Activated B cell treated with CpG ODN at 0.5 μM for 24 hours (primary cell): Measurements from ENCODE around the gene PSMC5. TPM values are rescaled to one million over a fixed set of nuclear protein-coding genes. Genes with fewer than 3 reads are reported as not detected.

Source experiments
- ATAC-seq: fragments of 200-7000 bp; cut with Tn5 transposase; one replicate; pipeline ENCODE4 v1.10.0; 2021; ENCODE audit warnings: low read depth, mild to moderate bottlenecking, moderate library complexity
- CTCF ChIA-PET: fragments of 350-600 bp; sonication (Branson Sonifier 250); formaldehyde crosslinking; loops from one replicate; lab custom pipeline; 2021; ENCODE audit warnings: antibody characterized with exemption; lab: Charles Lee
- POLR2A ChIA-PET: fragments of 350-600 bp; sonication (Branson Sonifier 250); formaldehyde crosslinking; loops from one replicate; lab custom pipeline; 2021; ENCODE audit warnings: antibody characterized with exemption; lab: Charles Lee
- DNase-seq: peaks from one replicate; pipeline ENCODE4 v3.0.0; 2022
- H3K27ac Mint-ChIP-seq: one replicate; pipeline ENCODE4 v1.8.0; 2020; ENCODE audit warnings: mixed read lengths
- H3K27me3 Mint-ChIP-seq: one replicate; pipeline ENCODE4 v1.8.0; 2021; ENCODE audit warnings: mixed read lengths
- H3K36me3 Mint-ChIP-seq: one replicate; pipeline ENCODE4 v1.8.0; 2021; ENCODE audit warnings: low read depth, mixed read lengths
- H3K4me1 Mint-ChIP-seq: one replicate; pipeline ENCODE4 v1.8.0; 2021; ENCODE audit warnings: mixed read lengths
- H3K4me3 Mint-ChIP-seq: one replicate; pipeline ENCODE4 v1.8.0; 2020; ENCODE audit warnings: mild to moderate bottlenecking, mixed read lengths
- H3K9me3 Mint-ChIP-seq: one replicate; pipeline ENCODE4 v1.8.0; 2020; ENCODE audit warnings: mixed read lengths
- CTCF ChIP-seq: fragments of 200-600 bp; IDR thresholded peaks from one replicate; pipeline ENCODE4 v1.8.0; 2022; ENCODE audit warnings: antibody characterized with exemption, mild to moderate bottlenecking
- intact Hi-C: fragments of 100-400 bp; cut with micrococcal nuclease; formaldehyde crosslinking; loops from one replicate; pipeline ENCODE4 v1.15.1; 2024
- total RNA-seq: library from RNA; stranded (reverse); gene quantifications from 2 replicates; pipeline ENCODE4 v1.2.3, GENCODE V29; 2022

The PSMC5 gene
- 157 TPM in 2 replicates for total RNA-seq

DNA sequence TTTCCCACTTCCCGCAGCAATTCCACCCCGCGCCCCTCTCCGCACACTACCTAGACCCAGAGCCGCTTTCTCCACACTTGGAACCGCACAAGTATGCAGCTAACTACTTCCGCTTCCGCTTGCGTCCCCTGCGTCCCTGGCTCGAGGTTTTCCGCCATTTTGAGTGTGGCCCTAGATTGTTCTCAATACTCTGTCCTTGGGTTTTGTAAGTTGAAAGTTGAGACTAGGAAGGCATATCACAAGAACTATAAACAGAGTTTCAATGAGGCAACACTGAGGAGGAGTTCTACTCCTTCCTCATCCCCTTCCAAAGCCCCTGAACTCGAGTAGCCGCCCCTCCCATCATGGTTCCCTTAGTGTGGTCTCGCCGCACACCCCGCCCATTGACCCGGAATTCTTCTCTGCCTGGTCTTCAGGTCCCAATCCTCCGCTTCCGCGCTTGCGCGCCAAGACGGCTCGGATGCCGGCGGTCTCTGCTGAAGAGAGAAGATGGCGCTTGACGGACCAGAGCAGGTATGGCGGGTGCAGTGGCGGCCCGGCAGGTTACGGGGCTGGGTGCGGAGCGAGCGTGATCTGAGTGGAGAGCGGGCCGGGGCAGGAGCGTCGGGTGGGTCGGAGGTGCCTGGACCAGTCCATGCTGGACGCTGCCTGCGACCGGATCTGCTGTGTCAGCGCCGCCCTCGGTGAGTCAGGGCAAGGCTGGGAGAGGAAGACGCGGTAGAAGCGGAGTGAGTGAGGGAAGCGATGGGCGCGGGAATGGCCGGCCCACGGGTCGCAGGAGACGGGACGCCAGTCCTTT is at the start of gene PSMC5, which contains the start of gene FTSJ3:
Gene PSMC5, plus strand, starts transcription at position 430 of the 799 bp plus-strand sequence. Its CDS starts 60 bp downstream, at position 490.
Gene FTSJ3, minus strand, starts transcription at position 662 of the 799 bp plus-strand sequence. CDS start 761 bp downstream, outside the sequence.
- intact Hi-C loops, result loop anchor here (1.0 to 2.0 kb wide), 9 partner anchors 8 to 680 kb away; partner anchors contain the start of genes CCDC47, CEP95, CYB561 and DDX5
- TF ChIP-seq CTCF, result no peak
- Mint-ChIP-seq H3K27me3 (no peaks in the 10 kb centered on the region), H3K9me3 (no peaks in the 10 kb centered on the region), H3K4me3 (peak within 1 kb of the TSS; percentile 98), H3K27ac (peak within 1 kb of the TSS; percentile 100), H3K36me3 (peaks cover 90% of the 10 kb centered on the region), H3K4me1 (peaks cover 75% of the 10 kb centered on the region)
- POLR2A ChIA-PET, result interaction anchor here (0.6 to 5.9 kb wide), 17 partner anchors 10 to 680 kb away, joined by 3 to 112 read pairs (median 4); partner anchors contain the start of genes CCDC47, CD79B, CEP95 and DDX42
- DNase-seq, result peak; percentile 90
- ATAC-seq, result peak; percentile 95
- CTCF ChIA-PET, result interaction anchor here (1.4 to 1.5 kb wide), 2 partner anchors 16 to 22 kb away, joined by 4 to 5 read pairs; partner anchors contain the start of gene SMARCD2

DNA sequence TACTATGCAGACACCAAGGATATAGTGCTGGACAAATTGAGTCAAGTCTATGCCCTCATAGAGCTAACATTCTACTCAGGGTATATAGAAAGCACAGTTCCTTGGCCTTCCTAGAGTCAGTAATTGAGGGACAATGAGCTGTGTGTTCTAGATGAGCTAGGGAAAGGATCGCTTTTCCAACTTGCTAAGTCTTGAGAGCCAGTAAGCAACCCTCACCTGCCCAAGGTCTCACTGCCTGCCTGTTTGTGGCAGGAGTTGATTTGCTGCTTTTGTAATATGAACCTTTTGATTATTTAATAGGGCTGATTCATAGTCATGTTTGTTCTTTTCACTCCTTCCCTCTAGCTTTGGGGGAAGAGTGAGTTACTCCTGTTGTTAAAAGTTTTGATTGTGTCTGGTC is 46.7 kb upstream of the PSMC5 start:
- H3K36me3 Mint-ChIP-seq, result peaks cover 73% of the 10 kb centered on the region
- ChIA-PET POLR2A (interaction anchor here (0.6 to 0.7 kb wide), 3 partner anchors 38 to 82 kb away, joined by 3 to 4 read pairs (median 3); partner anchors contain the start of genes FTSJ3 and PSMC5), CTCF (no interaction called here)
- H3K4me1 Mint-ChIP-seq, result peaks cover 57% of the 10 kb centered on the region
- no peak overlapping the region for H3K27ac Mint-ChIP-seq
- no peak for TF ChIP-seq CTCF
- DNase-seq (no peak), ATAC-seq (no peak)
- no peaks in the 10 kb centered on the region for H3K27me3 Mint-ChIP-seq
- intact Hi-C loops, result no loop called here
- H3K4me3 Mint-ChIP-seq, result no peak overlapping the region
- no peaks in the 10 kb centered on the region for H3K9me3 Mint-ChIP-seq

DNA sequence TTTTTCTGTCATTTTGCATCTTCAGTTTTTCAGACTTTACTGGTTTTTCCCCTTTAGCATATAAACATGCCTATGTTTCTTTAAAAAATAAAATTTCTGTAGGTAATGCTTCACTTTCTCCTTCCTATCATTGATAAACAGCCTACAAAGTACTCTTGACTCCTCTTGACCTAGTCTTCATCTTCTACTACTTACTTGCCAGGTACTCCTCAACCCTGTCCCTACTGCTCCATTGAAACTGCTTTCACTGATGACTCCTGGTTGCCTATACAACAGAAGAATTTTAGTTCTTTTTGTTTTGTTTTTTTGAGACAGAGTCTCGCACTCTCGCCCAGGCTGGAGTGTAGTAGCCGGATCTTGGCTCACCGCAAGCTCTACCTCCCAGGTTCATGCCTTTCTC is 46.3 kb upstream of the PSMC5 start:
- H3K4me1 Mint-ChIP-seq, result peaks cover 55% of the 10 kb centered on the region
- intact Hi-C loops, result no loop called here
- TF ChIP-seq CTCF, result no peak
- ATAC-seq (no peak), DNase-seq (no peak)
- H3K27ac Mint-ChIP-seq, result no peak overlapping the region
- peaks cover 76% of the 10 kb centered on the region for H3K36me3 Mint-ChIP-seq
- H3K4me3 Mint-ChIP-seq, result no peak overlapping the region
- CTCF ChIA-PET, result no interaction called here
- POLR2A ChIA-PET, result interaction anchor here (0.6 kb wide), 2 partner anchors 38 to 47 kb away, joined by 3 read pairs; partner anchors contain the start of genes FTSJ3 and PSMC5
- no peaks in the 10 kb centered on the region for H3K27me3 Mint-ChIP-seq
- no peaks in the 10 kb centered on the region for H3K9me3 Mint-ChIP-seq

GRCh38 chr17:63783522-63783921 is 43.7 kb upstream of the PSMC5 start:
- DNase-seq, result no peak
- peaks cover 72% of the 10 kb centered on the region for H3K36me3 Mint-ChIP-seq
- H3K4me1 Mint-ChIP-seq, result peaks cover 38% of the 10 kb centered on the region
- TF ChIP-seq CTCF, result no peak
- H3K27ac Mint-ChIP-seq, result no peak overlapping the region
- no peak overlapping the region for H3K4me3 Mint-ChIP-seq
- no peak for ATAC-seq
- H3K9me3 Mint-ChIP-seq, result no peaks in the 10 kb centered on the region
- ChIA-PET POLR2A (interaction anchor here (1.3 kb wide), 1 partner anchor 10 kb away, joined by 5 read pairs; the partner anchor contains the start of genes CCDC47 and DDX42), CTCF (interaction anchor here (1.2 kb wide), 1 partner anchor 9 kb away, joined by 3 read pairs; the partner anchor contains the start of gene DDX42)
- no peaks in the 10 kb centered on the region for H3K27me3 Mint-ChIP-seq
- intact Hi-C loops, result no loop called here

- DNase-seq (no peak), ATAC-seq (no peak)
- ChIA-PET POLR2A (interaction anchor here (1.6 kb wide), 1 partner anchor 12 kb away, joined by 5 read pairs; the partner anchor contains the start of genes CCDC47 and DDX42), CTCF (no interaction called here)
- intact Hi-C loops, result no loop called here
- Mint-ChIP-seq H3K27ac (no peak overlapping the region), H3K36me3 (peaks cover 69% of the 10 kb centered on the region), H3K4me1 (peaks cover 29% of the 10 kb centered on the region), H3K4me3 (no peak overlapping the region), H3K9me3 (no peaks in the 10 kb centered on the region), H3K27me3 (no peaks in the 10 kb centered on the region)
- TF ChIP-seq CTCF, result no peak
Measured at GRCh38 chr17:63785556-63785955, 41.7 kb upstream of the PSMC5 start.
